Measurements from ENCODE around the gene PLEKHA4. TPM values are rescaled to one million over a fixed set of nuclear protein-coding genes. Genes with fewer than 3 reads are reported as not detected.

Gene PLEKHA4
- total RNA-seq, 1 donor = 21.4 TPM

DNA sequence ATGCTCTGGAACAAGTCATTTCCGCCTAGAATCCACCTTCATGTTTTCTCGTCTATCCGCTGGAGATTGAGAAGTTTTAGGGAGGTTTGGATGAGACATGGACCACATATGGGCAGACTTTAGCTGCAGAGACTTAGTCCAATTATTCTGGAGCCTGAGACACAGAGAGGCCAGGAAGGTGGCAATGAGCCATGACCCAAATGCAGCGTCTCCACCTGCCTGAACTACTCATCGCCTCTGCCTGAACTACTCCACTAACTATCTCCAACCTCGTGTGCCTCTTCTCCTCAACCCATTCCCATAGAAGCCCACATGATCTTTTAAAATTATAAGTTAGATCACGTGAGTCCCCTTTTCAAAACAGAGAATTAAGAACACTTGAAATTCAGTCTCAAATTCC is 5.6 kb downstream of the PLEKHA4 start:
- Histone ChIP-seq H2AFZ (ENCODE audit: low read length) (no peak overlapping the region), H3K4me1 (ENCODE audit: insufficient read depth, low read length) (peaks cover 11% of the 10 kb centered on the region), H3K4me3 (ENCODE audit: insufficient read depth, low read length) (no peak overlapping the region), H3K36me3 (ENCODE audit: insufficient read depth, low read length) (peaks cover 49% of the 10 kb centered on the region), H3K4me2 (ENCODE audit: insufficient read depth, low read length) (no peak overlapping the region), H3K27ac (ENCODE audit: low read depth, low read length) (no peak overlapping the region), H3K79me2 (ENCODE audit: insufficient read depth, low read length) (peaks cover 19% of the 10 kb centered on the region), H3K9me3 (ENCODE audit: low read depth, low read length) (no peaks in the 10 kb centered on the region), H4K20me1 (ENCODE audit: insufficient read depth, low read length) (peaks cover 3% of the 10 kb centered on the region), H3K27me3 (ENCODE audit: insufficient read depth, low read length) (no peaks in the 10 kb centered on the region)
- no peak for DNase-seq (ENCODE audit: insufficient read length, low spot score, missing footprints)
- TF ChIP-seq, protein P1, sequence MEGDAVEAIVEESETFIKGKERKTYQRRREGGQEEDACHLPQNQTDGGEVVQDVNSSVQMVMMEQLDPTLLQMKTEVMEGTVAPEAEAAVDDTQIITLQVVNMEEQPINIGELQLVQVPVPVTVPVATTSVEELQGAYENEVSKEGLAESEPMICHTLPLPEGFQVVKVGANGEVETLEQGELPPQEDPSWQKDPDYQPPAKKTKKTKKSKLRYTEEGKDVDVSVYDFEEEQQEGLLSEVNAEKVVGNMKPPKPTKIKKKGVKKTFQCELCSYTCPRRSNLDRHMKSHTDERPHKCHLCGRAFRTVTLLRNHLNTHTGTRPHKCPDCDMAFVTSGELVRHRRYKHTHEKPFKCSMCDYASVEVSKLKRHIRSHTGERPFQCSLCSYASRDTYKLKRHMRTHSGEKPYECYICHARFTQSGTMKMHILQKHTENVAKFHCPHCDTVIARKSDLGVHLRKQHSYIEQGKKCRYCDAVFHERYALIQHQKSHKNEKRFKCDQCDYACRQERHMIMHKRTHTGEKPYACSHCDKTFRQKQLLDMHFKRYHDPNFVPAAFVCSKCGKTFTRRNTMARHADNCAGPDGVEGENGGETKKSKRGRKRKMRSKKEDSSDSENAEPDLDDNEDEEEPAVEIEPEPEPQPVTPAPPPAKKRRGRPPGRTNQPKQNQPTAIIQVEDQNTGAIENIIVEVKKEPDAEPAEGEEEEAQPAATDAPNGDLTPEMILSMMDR (IDR thresholded peaks at IDR 0.05; ENCODE audit: extremely low read depth, low read depth, low read length) = no peak

DNA sequence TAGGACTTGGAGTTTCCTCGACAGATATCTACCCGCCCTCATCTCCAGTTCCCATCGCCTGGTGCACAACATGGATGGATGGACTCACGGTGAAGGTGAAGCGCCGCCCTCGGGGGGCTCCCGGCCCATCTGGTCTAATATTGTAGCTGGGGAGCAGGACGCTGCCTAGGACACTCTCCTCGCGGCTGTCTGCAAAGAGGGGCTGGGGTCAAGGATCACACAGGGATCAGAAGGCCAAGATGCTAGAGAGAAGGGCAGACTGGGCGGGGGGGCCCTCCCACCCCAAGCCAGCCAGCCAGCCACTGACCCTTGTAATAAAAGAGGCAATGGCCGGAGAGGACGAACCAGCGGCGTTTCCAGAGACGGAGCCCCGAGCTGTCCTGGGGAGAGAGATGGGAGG is 7.1 kb downstream of the PLEKHA4 start:
- Histone ChIP-seq H4K20me1 (ENCODE audit: insufficient read depth, low read length) (peaks cover 3% of the 10 kb centered on the region), H3K4me2 (ENCODE audit: insufficient read depth, low read length) (no peak overlapping the region), H3K79me2 (ENCODE audit: insufficient read depth, low read length) (peaks cover 5% of the 10 kb centered on the region), H2AFZ (ENCODE audit: low read length) (no peak overlapping the region), H3K4me3 (ENCODE audit: insufficient read depth, low read length) (no peak overlapping the region), H3K4me1 (ENCODE audit: insufficient read depth, low read length) (no peaks in the 10 kb centered on the region), H3K27me3 (ENCODE audit: insufficient read depth, low read length) (no peaks in the 10 kb centered on the region), H3K36me3 (ENCODE audit: insufficient read depth, low read length) (peaks cover 52% of the 10 kb centered on the region), H3K27ac (ENCODE audit: low read depth, low read length) (no peak overlapping the region), H3K9me3 (ENCODE audit: low read depth, low read length) (no peaks in the 10 kb centered on the region)
- TF ChIP-seq, protein P1 (IDR thresholded peaks at IDR 0.05; ENCODE audit: extremely low read depth, low read depth, low read length) = no peak
- DNase-seq (ENCODE audit: insufficient read length, low spot score, missing footprints) = no peak

DNA sequence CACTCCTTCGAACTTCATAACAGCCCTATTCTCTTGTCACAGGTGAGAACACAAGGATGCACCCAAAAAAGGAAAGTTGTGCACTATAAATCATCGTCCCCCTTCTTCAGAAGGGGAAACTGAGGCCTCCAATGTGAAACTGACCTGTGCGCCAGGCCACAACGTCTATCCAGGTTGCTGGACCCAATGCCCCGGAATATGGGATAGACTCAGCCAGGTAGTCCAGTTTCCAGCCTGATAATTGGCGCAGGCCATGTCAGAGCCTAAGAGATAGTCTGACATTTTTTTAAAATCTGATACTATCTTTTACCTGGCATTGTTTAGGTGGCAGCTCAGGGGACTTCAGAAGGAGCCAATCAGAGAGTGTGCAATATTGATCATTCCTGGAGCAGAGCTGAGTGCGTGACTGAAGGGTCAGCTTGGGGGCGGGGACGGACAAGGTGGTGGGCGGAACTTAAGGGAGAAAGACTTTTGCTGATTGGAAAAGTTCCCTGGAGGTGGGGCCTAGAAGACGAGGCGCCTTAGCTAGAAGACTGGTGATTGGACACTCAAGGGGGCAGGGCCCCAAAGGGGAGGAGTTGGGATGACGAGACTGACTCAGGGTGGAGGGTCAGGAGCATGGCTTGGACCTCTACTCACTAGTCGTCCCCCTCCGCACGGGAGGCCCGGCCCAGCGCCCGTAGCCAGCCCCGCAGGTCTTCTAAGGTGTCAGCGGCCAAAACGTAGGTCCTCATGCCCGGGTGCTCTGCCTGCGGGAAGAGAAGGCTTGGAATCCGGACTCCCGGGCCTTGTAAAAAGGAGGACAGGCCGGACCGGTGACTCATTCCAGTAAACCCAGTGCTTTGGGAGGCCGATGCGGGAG is 8.5 kb downstream of the PLEKHA4 start:
- no peak overlapping the region for H2AFZ ChIP-seq (ENCODE audit: low read length)
- DNase-seq (ENCODE audit: insufficient read length, low spot score, missing footprints) = peak; percentile 18
- TF ChIP-seq, protein P1 (IDR thresholded peaks at IDR 0.05; ENCODE audit: extremely low read depth, low read depth, low read length) = no peak
- H3K79me2 ChIP-seq (ENCODE audit: insufficient read depth, low read length) = peaks cover 2% of the 10 kb centered on the region
- H4K20me1 ChIP-seq (ENCODE audit: insufficient read depth, low read length) = no peaks in the 10 kb centered on the region
- no peak overlapping the region for H3K27ac ChIP-seq (ENCODE audit: low read depth, low read length)
- H3K27me3 ChIP-seq (ENCODE audit: insufficient read depth, low read length) = no peaks in the 10 kb centered on the region
- peaks cover 47% of the 10 kb centered on the region for H3K36me3 ChIP-seq (ENCODE audit: insufficient read depth, low read length)
- no peak overlapping the region for H3K4me3 ChIP-seq (ENCODE audit: insufficient read depth, low read length)
- H3K4me1 ChIP-seq (ENCODE audit: insufficient read depth, low read length) = no peaks in the 10 kb centered on the region
- no peaks in the 10 kb centered on the region for H3K9me3 ChIP-seq (ENCODE audit: low read depth, low read length)
- H3K4me2 ChIP-seq (ENCODE audit: insufficient read depth, low read length) = no peak overlapping the region

DNA sequence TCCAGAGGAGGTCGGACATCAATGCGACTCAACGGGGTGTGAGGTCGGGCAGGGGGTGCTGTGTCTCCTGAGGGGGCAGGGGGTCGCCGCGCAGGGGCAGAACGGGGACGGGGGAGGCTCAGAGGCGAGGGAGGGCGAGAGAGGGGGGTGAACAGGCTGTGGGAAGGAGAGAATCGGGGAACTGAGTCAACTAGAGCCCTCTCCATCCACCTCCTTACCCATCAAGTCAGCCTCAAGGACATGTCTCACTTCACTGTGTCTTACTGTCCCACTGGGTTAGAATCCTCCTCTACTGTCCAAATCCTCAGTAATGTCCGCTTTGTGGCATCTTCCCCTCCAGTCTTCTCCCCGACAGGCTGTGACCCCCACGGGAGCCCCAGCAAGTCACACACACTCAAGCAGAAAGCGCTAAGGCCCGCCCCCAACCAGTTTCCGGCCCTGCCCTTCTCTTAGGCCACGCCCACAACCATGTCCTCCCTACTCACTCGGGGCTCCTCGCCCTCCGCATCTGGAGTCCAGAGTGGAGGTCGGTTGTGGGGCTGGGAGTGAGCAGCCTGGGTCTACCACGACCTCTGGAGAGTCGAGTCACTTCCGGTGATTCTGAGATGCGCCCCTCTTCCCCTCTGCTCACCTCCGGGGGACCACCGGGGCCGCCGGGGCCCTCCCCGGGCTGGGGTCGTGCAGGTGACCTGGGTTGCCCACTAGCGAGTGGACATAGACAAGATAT is 9.3 kb downstream of the PLEKHA4 start:
- Histone ChIP-seq H2AFZ (ENCODE audit: low read length) (no peak overlapping the region), H3K4me1 (ENCODE audit: insufficient read depth, low read length) (no peaks in the 10 kb centered on the region)
- peak; percentile 48 for DNase-seq (ENCODE audit: insufficient read length, low spot score, missing footprints)

More for the DNA sequence above, 9.3 kb downstream of the PLEKHA4 start:
- no peaks in the 10 kb centered on the region for H3K79me2 ChIP-seq (ENCODE audit: insufficient read depth, low read length)
- H3K4me3 ChIP-seq (ENCODE audit: insufficient read depth, low read length) = no peak overlapping the region
- no peak overlapping the region for H3K27ac ChIP-seq (ENCODE audit: low read depth, low read length)
- no peaks in the 10 kb centered on the region for H3K9me3 ChIP-seq (ENCODE audit: low read depth, low read length)
- no peaks in the 10 kb centered on the region for H3K27me3 ChIP-seq (ENCODE audit: insufficient read depth, low read length)
- peaks cover 44% of the 10 kb centered on the region for H3K36me3 ChIP-seq (ENCODE audit: insufficient read depth, low read length)
- TF ChIP-seq, protein P1 (IDR thresholded peaks at IDR 0.05; ENCODE audit: extremely low read depth, low read depth, low read length) = no peak
- H3K4me2 ChIP-seq (ENCODE audit: insufficient read depth, low read length) = no peak overlapping the region
- no peaks in the 10 kb centered on the region for H4K20me1 ChIP-seq (ENCODE audit: insufficient read depth, low read length)

All from osteoblast (primary cell).